ENCODE data around the gene MRM2.

The MRM2 gene

GRCh38 chr7:2266911-2267310 lies 24.9 kb upstream of the MRM2 start:
- Histone ChIP-seq H3K4me3 (no peak overlapping the region), H3K27ac (no peak overlapping the region)
- no peak for DNase-seq (ENCODE audit: low spot score)
- TF ChIP-seq CTCF (IDR thresholded peaks at IDR 0.05), result no peak

DNA sequence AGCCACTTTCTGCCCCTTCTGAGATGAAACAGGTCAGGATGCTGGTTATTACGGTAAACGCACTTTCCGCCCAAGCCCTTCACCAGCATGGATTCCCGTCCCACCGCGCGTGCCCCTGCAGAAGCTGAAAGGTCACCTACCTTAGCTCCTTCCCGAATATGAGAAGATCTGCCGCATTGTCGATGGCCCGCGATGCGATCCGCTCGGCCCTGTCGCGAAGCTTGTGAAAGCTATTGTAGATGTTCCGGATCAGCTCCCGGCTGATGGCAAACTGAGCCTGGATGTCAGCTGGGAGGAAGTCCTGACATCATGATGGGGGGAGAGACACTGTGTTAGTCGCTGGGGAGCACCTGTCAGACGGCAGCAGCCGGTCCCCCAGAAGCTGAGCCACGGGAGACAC lies 22.2 kb upstream of the MRM2 start:
- no peak for DNase-seq (ENCODE audit: low spot score)
- H3K4me3 ChIP-seq, result no peak overlapping the region
- TF ChIP-seq CTCF (IDR thresholded peaks at IDR 0.05), result no peak
- no peak overlapping the region for H3K27ac ChIP-seq

DNA sequence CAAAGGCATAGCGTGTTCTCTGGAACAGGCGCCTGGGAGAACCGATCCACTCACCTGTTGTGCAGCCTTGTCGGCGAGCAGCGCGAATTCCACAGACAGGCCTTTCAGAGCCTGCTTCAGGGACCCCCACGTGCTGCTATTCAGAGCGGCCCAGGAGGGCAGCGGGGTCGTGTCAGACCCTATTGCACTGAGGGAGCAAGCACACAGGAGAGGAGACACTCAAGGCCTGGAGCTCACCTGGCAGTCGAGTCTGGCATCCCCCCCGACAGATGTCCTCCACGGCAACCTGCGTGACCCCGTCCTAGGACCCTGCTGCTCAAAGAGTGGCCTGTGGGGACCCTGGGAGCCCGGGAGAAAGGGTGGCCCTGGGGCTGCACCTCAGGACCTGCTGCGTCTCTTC lies 21.2 kb upstream of the MRM2 start:
- no peak overlapping the region for H3K4me3 ChIP-seq
- no peak for TF ChIP-seq CTCF (IDR thresholded peaks at IDR 0.05)
- no peak for DNase-seq (ENCODE audit: low spot score)
- no peak overlapping the region for H3K27ac ChIP-seq

GRCh38 chr7:2261611-2262010 lies 19.6 kb upstream of the MRM2 start:
- H3K4me3 ChIP-seq, result no peak overlapping the region
- TF ChIP-seq CTCF (IDR thresholded peaks at IDR 0.05), result no peak
- DNase-seq (ENCODE audit: low spot score), result no peak
- H3K27ac ChIP-seq, result no peak overlapping the region

DNA sequence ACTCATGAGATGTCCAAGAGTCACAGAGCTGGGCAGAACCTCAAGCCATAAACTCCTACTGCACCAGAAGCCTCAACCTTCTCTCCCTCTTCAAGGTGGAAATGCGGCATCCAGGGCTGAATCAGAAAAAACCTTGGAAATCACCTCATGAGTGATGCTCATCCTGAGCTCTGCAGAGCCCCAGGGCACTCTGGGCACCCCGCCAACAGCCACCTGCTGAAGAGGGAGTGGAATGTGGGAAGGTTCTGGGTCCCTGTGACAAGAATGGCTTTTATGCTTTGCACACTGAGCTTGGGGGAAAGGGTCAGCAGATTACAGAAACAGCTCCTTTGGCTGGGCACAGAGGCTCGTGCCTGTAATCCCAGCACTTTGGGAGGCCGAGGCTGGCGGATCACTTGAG lies 18.8 kb upstream of the MRM2 start:
- no peak for TF ChIP-seq CTCF (IDR thresholded peaks at IDR 0.05)
- Histone ChIP-seq H3K4me3 (no peak overlapping the region), H3K27ac (no peak overlapping the region)
- DNase-seq (ENCODE audit: low spot score), result no peak

DNA sequence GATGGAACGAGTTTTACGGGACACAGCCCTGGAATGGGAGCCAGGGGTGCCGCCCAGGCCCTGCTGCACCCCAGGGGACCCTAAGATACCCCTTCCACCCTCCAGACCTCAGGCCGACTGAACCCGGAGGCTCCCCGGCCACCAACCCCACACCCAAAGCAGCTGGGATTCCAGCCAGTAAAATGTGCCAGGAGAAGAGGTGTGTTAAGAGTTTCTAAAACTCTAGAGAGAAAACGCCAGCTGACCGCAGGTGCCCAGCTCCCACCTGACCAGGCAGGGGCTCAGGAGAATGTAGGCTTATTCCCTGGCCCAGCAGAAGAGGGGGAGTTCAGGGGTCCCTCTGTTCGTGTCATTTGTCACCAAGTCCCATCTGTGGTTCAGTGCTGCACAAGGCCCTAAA lies 17.5 kb upstream of the MRM2 start:
- DNase-seq (ENCODE audit: low spot score), result no peak
- TF ChIP-seq CTCF (IDR thresholded peaks at IDR 0.05), result no peak
- Histone ChIP-seq H3K4me3 (no peak overlapping the region), H3K27ac (no peak overlapping the region)

DNA sequence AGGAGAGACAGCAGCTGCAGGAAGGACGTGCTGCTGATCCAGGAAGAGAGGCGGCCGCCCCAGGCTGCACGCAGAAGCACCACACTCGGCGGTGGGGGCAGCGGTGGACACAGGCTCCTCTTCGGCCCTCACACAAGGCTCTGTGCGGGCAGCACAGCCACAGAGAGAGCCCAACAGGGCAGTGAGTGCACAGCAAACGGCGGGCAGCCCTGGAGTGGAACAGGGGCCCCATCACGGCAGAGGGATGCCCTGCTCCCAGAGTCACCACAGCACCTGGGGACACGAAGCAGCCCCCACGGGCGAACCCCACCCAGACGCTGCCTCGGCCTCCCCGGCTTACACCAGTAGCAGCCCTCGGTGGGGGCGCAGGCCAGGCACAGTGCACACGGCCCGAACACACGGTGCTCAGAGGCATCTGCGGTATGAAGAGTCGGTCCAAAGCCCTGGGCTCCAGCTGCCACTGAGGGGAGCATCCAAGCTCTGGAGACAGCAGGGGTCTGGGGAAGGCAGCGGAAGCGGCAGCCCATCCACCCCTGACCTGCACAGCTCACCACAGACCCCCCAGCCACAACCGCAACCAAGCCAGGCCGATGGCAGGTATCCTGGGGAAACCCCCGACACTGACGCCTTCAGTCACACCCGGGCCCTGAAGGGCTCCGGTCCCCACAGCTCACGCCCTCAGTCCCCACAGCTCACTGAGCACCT lies 16.8 kb upstream of the MRM2 start:
- no peak for DNase-seq (ENCODE audit: low spot score)
- H3K4me3 ChIP-seq, result no peak overlapping the region
- TF ChIP-seq CTCF (IDR thresholded peaks at IDR 0.05), result no peak
- H3K27ac ChIP-seq, result no peak overlapping the region

Measured in coronary artery (tissue), 2 donors.